ENCODE data around the gene CCDC146.

GRCh38 chr7:77258014-77258413, 135.6 kb downstream of the CCDC146 start:
- TF ChIP-seq GATA1 (IDR thresholded peaks at IDR 0.05; ENCODE audit: low read depth, low read length) (no peak), POLR2A (IDR thresholded peaks at IDR 0.05; ENCODE audit: low read length) (no peak)

Data from erythroblast (primary cell).